SK-N-SH (cell line): ENCODE measurements around the gene RPS6KA5. TPM values are rescaled to one million over a fixed set of nuclear protein-coding genes. Genes with fewer than 3 reads are reported as not detected.
"Not testable (repeated sequence)": the region's sequence is repeated elsewhere in the genome, so short reads cannot be mapped to it uniquely, and the experiment has no call there.

Experiments
- CTCF ChIA-PET: fragments of 300-600, 350-600 bp; formaldehyde crosslinking; extraction: SDS; loops from one replicate; lab custom pipeline; 2021; lab: Yijun Ruan, JAX
- POLR2A ChIA-PET: fragments of 350-600 bp; sonication (Branson Sonifier 250); formaldehyde crosslinking; extraction: SDS; loops from one replicate; lab custom pipeline; 2020; ENCODE audit warnings: antibody characterized with exemption, inconsistent platforms; lab: Yijun Ruan, JAX
- DNase-seq: peaks from one replicate; pipeline ENCODE4 v3.0.0; 2012
- H2AFZ ChIP-seq: fragments of 200-600 bp; sonication (generic); 2 replicates; pipeline ENCODE4 v1.8.1; 2016; ENCODE audit warnings: antibody characterized with exemption, mild to moderate bottlenecking, low read depth
- H3F3A ChIP-seq: fragments of 200-600 bp; sonication (generic); replicated peaks from 2 replicates; pipeline ENCODE3; 2016; ENCODE audit warnings: antibody characterized with exemption, mild to moderate bottlenecking; ENCODE audit not compliant: insufficient read depth
- H3K27ac ChIP-seq, 2 experiments: fragments of 200-500 bp in 1 of 2; fragments of 200-600 bp in 1 of 2; sonication (Bioruptor generic) in 1 of 2; sonication (generic), shearing (Covaris generic) in 1 of 2; 2 replicates each; pipeline versions ENCODE4 v1.5.1 to v1.6.1; 2014 to 2016; ENCODE audit warnings: low read depth in 2 of 2, inconsistent platforms in 1 of 2, low read length in 1 of 2, mild to moderate bottlenecking in 1 of 2, mixed read lengths in 1 of 2
- H3K27me3 ChIP-seq: fragments of 200-600 bp; sonication (generic), shearing (Covaris generic); 2 replicates; pipeline ENCODE4 v1.6.1; 2016; ENCODE audit warnings: mixed run types; ENCODE audit not compliant: insufficient read depth
- H3K36me3 ChIP-seq, 2 experiments: fragments of 200-500 bp in 1 of 2; fragments of 200-600 bp in 1 of 2; sonication (Bioruptor generic) in 1 of 2; sonication (generic) in 1 of 2; replicated peaks in 1 of 2; 2 replicates each; pipeline versions ENCODE3 to v1.5.1; 2014 to 2016; ENCODE audit warnings: low read length in 1 of 2, mild to moderate bottlenecking in 1 of 2; ENCODE audit not compliant: insufficient read depth in 2 of 2, control insufficient read depth in 1 of 2
- H3K4me1 ChIP-seq, 2 experiments: fragments of 200-500 bp in 1 of 2; fragments of 200-600 bp in 1 of 2; sonication (Bioruptor generic) in 1 of 2; sonication (generic), shearing (Covaris generic) in 1 of 2; 2 replicates each; pipeline versions ENCODE4 v1.5.1 to v1.6.1; 2014 to 2016; ENCODE audit warnings: low read depth in 1 of 2, low read length in 1 of 2, mixed run types in 1 of 2; ENCODE audit not compliant: insufficient read depth in 2 of 2, control insufficient read depth in 1 of 2
- H3K4me2 ChIP-seq: fragments of 200-600 bp; sonication (generic), shearing (Covaris generic); 2 replicates; pipeline ENCODE4 v1.6.1; 2017; ENCODE audit warnings: mixed run types
- H3K4me3 ChIP-seq, 2 experiments: fragments of 200-500 bp in 1 of 2; fragments of 200-600 bp in 1 of 2; sonication (Bioruptor generic) in 1 of 2; sonication (generic), shearing (Covaris generic) in 1 of 2; 2 replicates each; pipeline versions ENCODE4 v1.5.1 to v1.8.1; 2014 to 2016; ENCODE audit warnings: low read depth in 2 of 2, inconsistent platforms in 1 of 2, low read length in 1 of 2, mild to moderate bottlenecking in 1 of 2, mixed read lengths in 1 of 2, moderate library complexity in 1 of 2
- H3K79me2 ChIP-seq: fragments of 200-600 bp; sonication (generic); 2 replicates; pipeline ENCODE4 v1.8.1; 2017; ENCODE audit warnings: mild to moderate bottlenecking; ENCODE audit not compliant: insufficient read depth
- H3K9ac ChIP-seq: fragments of 200-600 bp; sonication (generic); 2 replicates; pipeline ENCODE4 v1.6.1; 2017; ENCODE audit warnings: mixed run types
- H3K9me2 ChIP-seq: fragments of 200-600 bp; sonication (generic); 2 replicates; pipeline ENCODE4 v1.6.1; 2017; ENCODE audit warnings: mixed run types
- H3K9me3 ChIP-seq: fragments of 200-600 bp; sonication (generic); 2 replicates; pipeline ENCODE4 v1.6.1; 2017; ENCODE audit warnings: mixed run types, mild to moderate bottlenecking, moderate library complexity
- H4K20me1 ChIP-seq: fragments of 200-600 bp; sonication (generic); 2 replicates; pipeline ENCODE4 v1.6.1; 2017; ENCODE audit warnings: mild to moderate bottlenecking, mixed run types; ENCODE audit not compliant: insufficient read depth
- EP300 ChIP-seq, 2 experiments: IDR thresholded peaks; 2 replicates each; pipeline versions ENCODE4 v1.4.0 to v1.6.1; 2012; ENCODE audit warnings: borderline replicate concordance in 1 of 2, low read depth in 1 of 2, low read length in 1 of 2
- GABPA ChIP-seq: IDR thresholded peaks from 2 replicates; pipeline ENCODE4 v1.4.0; 2012; ENCODE audit warnings: low read depth, mild to moderate bottlenecking
- IRF3 ChIP-seq: fragments of 150-350 bp; IDR thresholded peaks from 2 replicates; pipeline ENCODE4 v1.6.1; 2016; ENCODE audit warnings: mild to moderate bottlenecking, low read depth, low read length
- TEAD4 ChIP-seq: IDR thresholded peaks from 2 replicates; pipeline ENCODE4 v1.4.0; 2012; ENCODE audit warnings: mild to moderate bottlenecking, borderline replicate concordance; ENCODE audit not compliant: insufficient read depth
- ZBTB33 ChIP-seq: IDR thresholded peaks from 2 replicates; pipeline ENCODE4 v1.4.0; 2012; ENCODE audit warnings: low read depth, borderline replicate concordance
- WGBS: methylation state at CpG from one replicate; pipeline ENCODE4 v1.1.6; 2017; ENCODE audit warnings: low lambda C conversion rate; 5-methylcytosine and 5-hydroxymethylcytosine counted together
- polyA plus RNA-seq, 3 experiments: library from polyadenylated mRNA; depleted of rRNA; stranded (reverse); fragments of >200 nt; gene quantifications; 2 replicates each; pipeline ENCODE4 v1.2.3, GENCODE V29; 2012

RPS6KA5 gene
- polyA plus RNA-seq, 1 of the 3 experiments (the other 2 are of a cell fraction), result 0.67 TPM

GRCh38 chr14:90857866-90858265, 202.6 kb downstream of the RPS6KA5 start (continued):
- TF ChIP-seq ZBTB33 (no peak), TEAD4 (no peak), IRF3 (no peak)

- H3K4me1 ChIP-seq, H3K79me2 ChIP-seq, DNase-seq, H3K27me3 ChIP-seq, H3K9me3 ChIP-seq, H3K9me2 ChIP-seq, H3K27ac ChIP-seq, H3K4me2 ChIP-seq, H4K20me1 ChIP-seq, H3K4me3 ChIP-seq, H2AFZ ChIP-seq, H3F3A ChIP-seq, H3K9ac ChIP-seq, POLR2A ChIA-PET, H3K36me3 ChIP-seq, CTCF ChIA-PET: not testable (repeated sequence)
- 89% methylated on average over 5 of the region's 5 CpGs for WGBS
Measured at GRCh38 chr14:90856115-90856514, 204.3 kb downstream of the RPS6KA5 start.

- H3K4me3 ChIP-seq, result no peak overlapping the region
- H3K9ac ChIP-seq, result no peak overlapping the region
- H3K9me2 ChIP-seq, result no peaks in the 10 kb centered on the region
- H3K36me3 ChIP-seq, result no peaks in the 10 kb centered on the region
- no peak overlapping the region for H3K4me2 ChIP-seq
- H3K27me3 ChIP-seq, result no peaks in the 10 kb centered on the region
- H3K9me3 ChIP-seq, result no peaks in the 10 kb centered on the region
- DNase-seq, result no peak
- no peaks in the 10 kb centered on the region for H3K4me1 ChIP-seq
- no peak overlapping the region for H3K27ac ChIP-seq
- no peaks in the 10 kb centered on the region for H4K20me1 ChIP-seq
- H2AFZ ChIP-seq, result no peak overlapping the region
- TF ChIP-seq TEAD4 (no peak), EP300 (IDR thresholded peaks at IDR 0.05; ENCODE audit: borderline replicate concordance in 1 of 2, low read depth in 1 of 2, low read length in 1 of 2) (no peak), GABPA (no peak)
- TF ChIP-seq, all 33 proteins: peak for 0
- Histone ChIP-seq H3K79me2 (no peaks in the 10 kb centered on the region), H3F3A (no peaks in the 10 kb centered on the region)
- CTCF ChIA-PET, result no interaction called here
- POLR2A ChIA-PET, result no interaction called here
Measured at GRCh38 chr14:90853116-90853515, 207.3 kb downstream of the RPS6KA5 start.
